GM19463 (cell line): ENCODE measurements around the gene FKBP15.
"Not testable (repeated sequence)": the region's sequence is repeated elsewhere in the genome, so short reads cannot be mapped to it uniquely, and the experiment has no call there.

Source experiments
- ATAC-seq: cut with Tn5 transposase; IDR thresholded peaks from one replicate; pipeline ENCODE4 v1.9.1; 2021; ENCODE audit warnings: mild to moderate bottlenecking, moderate library complexity; ENCODE audit not compliant: unreplicated experiment

The FKBP15 gene

GRCh38 chr9:113149561-113149960 lies 71.5 kb downstream of the FKBP15 start:
- ATAC-seq, result not testable (repeated sequence)

GRCh38 chr9:113148781-113149510 lies 72.1 kb downstream of the FKBP15 start:
- ATAC-seq, result no peak

GRCh38 chr9:113148372-113148705 lies 72.7 kb downstream of the FKBP15 start:
- ATAC-seq, result no peak

GRCh38 chr9:113143432-113144227 lies 77.4 kb downstream of the FKBP15 start:
- no peak for ATAC-seq

- ATAC-seq, result not testable (repeated sequence)
Observed at GRCh38 chr9:113140896-113141295, 80.2 kb downstream of the FKBP15 start.

GRCh38 chr9:113139953-113140352 lies 81.1 kb downstream of the FKBP15 start:
- no peak for ATAC-seq

- ATAC-seq, result no peak
Observed at GRCh38 chr9:113139225-113139829, 81.8 kb downstream of the FKBP15 start.

GRCh38 chr9:113138760-113139159 lies 82.3 kb downstream of the FKBP15 start:
- ATAC-seq, result no peak

GRCh38 chr9:113137196-113138168 lies 83.6 kb downstream of the FKBP15 start:
- no peak for ATAC-seq

- no peak for ATAC-seq
Observed at GRCh38 chr9:113131689-113132151, 89.4 kb downstream of the FKBP15 start.

GRCh38 chr9:113129884-113130283 lies 91.2 kb downstream of the FKBP15 start:
- ATAC-seq, result no peak

- ATAC-seq, result no peak
Observed at GRCh38 chr9:113129466-113129865, 91.6 kb downstream of the FKBP15 start.

- ATAC-seq, result no peak
Observed at GRCh38 chr9:113125386-113126035, 95.6 kb downstream of the FKBP15 start.

- ATAC-seq, result not testable (repeated sequence)
Observed at GRCh38 chr9:113118829-113119228, 102.2 kb downstream of the FKBP15 start.
